OCI-LY1 (cell line): ENCODE results near the gene S100PBP.

Experiments used
- CTCF ChIP-seq: fragments of 200-600 bp; sonication (generic), shearing (Covaris generic); IDR thresholded peaks from 2 replicates; pipeline ENCODE4 v1.5.1; 2017; ENCODE audit warnings: mild to moderate bottlenecking, antibody characterized with exemption, low read length, moderate library complexity, mixed read lengths
- EZH2 ChIP-seq: fragments of 200-600 bp; sonication (generic), shearing (Covaris generic); IDR thresholded peaks from 2 replicates; pipeline ENCODE4 v1.8.0; 2017; ENCODE audit warnings: borderline replicate concordance, mixed run types, mild to moderate bottlenecking, antibody characterized with exemption, low read length, moderate library complexity, mixed read lengths

GRCh38 chr1:32779242-32779641 lies 38.2 kb upstream of the S100PBP start:
- TF ChIP-seq CTCF (no peak), EZH2 (no peak)
